Natural killer cell (primary cell): ENCODE results near the gene SHC2. TPM values are rescaled to one million over a fixed set of nuclear protein-coding genes. Genes with fewer than 3 reads are reported as not detected.

Source experiments
- ATAC-seq, 3 donors: fragments of 150-1000 bp in 2 of 3; fragments of 200-7000 bp in 1 of 3; cut with Tn5 transposase; 1 replicate in 1 of 3; 2 replicates in 2 of 3; pipeline ENCODE4 v1.10.0; 2021; ENCODE audit warnings: mild to moderate bottlenecking in 2 of 3, moderate library complexity in 2 of 3
- DNase-seq, 2 donors: peaks; one replicate each; pipeline versions ENCODE4 v3.0.0 to v3.0.0-alpha.2; 2013 to 2021; ENCODE audit warnings: mixed read lengths in 1 of 2
- H3K27ac ChIP-seq: one replicate; pipeline ENCODE4 v1.5.1; 2013; ENCODE audit warnings: mild to moderate bottlenecking, low read length
- H3K27me3 ChIP-seq: one replicate; pipeline ENCODE4 v1.6.1; 2013; ENCODE audit warnings: low read length; ENCODE audit not compliant: control insufficient read depth, insufficient read depth
- H3K36me3 ChIP-seq: one replicate; pipeline ENCODE4 v1.6.1; 2013; ENCODE audit warnings: low read length; ENCODE audit not compliant: control insufficient read depth, insufficient read depth
- H3K4me1 ChIP-seq: one replicate; pipeline ENCODE4 v1.6.1; 2013; ENCODE audit warnings: low read length; ENCODE audit not compliant: control insufficient read depth, insufficient read depth
- H3K4me3 ChIP-seq: one replicate; pipeline ENCODE4 v1.5.1; 2013; ENCODE audit warnings: low read length
- H3K9me3 ChIP-seq: one replicate; pipeline ENCODE4 v1.6.1; 2013; ENCODE audit warnings: low read length; ENCODE audit not compliant: control insufficient read depth, insufficient read depth
- H3K27ac Mint-ChIP-seq, 2 donors: one replicate each; pipeline ENCODE4 v1.8.0; 2022; ENCODE audit warnings: mild to moderate bottlenecking in 2 of 2, mixed read lengths in 2 of 2, moderate library complexity in 1 of 2
- H3K27me3 Mint-ChIP-seq, 2 donors: one replicate each; pipeline ENCODE4 v1.8.0; 2022; ENCODE audit warnings: low read depth in 2 of 2, mixed read lengths in 2 of 2
- H3K36me3 Mint-ChIP-seq: one replicate; pipeline ENCODE4 v1.8.0; 2022; ENCODE audit warnings: mixed read lengths
- H3K4me1 Mint-ChIP-seq, 2 donors: one replicate each; pipeline ENCODE4 v1.8.0; 2022; ENCODE audit warnings: mixed read lengths in 2 of 2
- H3K4me3 Mint-ChIP-seq: one replicate; pipeline ENCODE4 v1.8.0; 2022; ENCODE audit warnings: mild to moderate bottlenecking, moderate library complexity, mixed read lengths
- H3K9me3 Mint-ChIP-seq, 2 donors: one replicate each; pipeline ENCODE4 v1.8.0; 2022; ENCODE audit warnings: mixed read lengths in 2 of 2
- CTCF ChIP-seq: fragments of 200-600 bp; IDR thresholded peaks from one replicate; pipeline ENCODE4 v1.8.0; 2022; ENCODE audit warnings: antibody characterized with exemption
- WGBS: methylation state at CpG from one replicate; pipeline ENCODE4 v1.1.7; 2013; ENCODE audit warnings: missing lambda C conversion rate; ENCODE audit not compliant: insufficient coverage; 5-methylcytosine and 5-hydroxymethylcytosine counted together
- intact Hi-C: fragments of 100-400 bp; cut with micrococcal nuclease; formaldehyde crosslinking; loops from one replicate; pipeline ENCODE4 v1.14.2; 2022
- total RNA-seq, 4 donors: library from RNA; stranded (reverse); fragments of 120-200 nt in 1 of 4; gene quantifications; one replicate each; pipeline versions ENCODE4 v1.2.3 to v1.2.4, GENCODE V29; 2013 to 2022

SHC2 gene
- total RNA-seq, 3 donors from 2014 or later (not counting 1 experiment from before 2014, with no cell fraction given): 0.75 TPM; not detected in 2

GRCh38 chr19:489418-490196, 28.8 kb upstream of the SHC2 start:
- Histone ChIP-seq H3K27ac (no peak overlapping the region), H3K4me1 (peaks cover 14% of the 10 kb centered on the region), H3K9me3 (no peaks in the 10 kb centered on the region), H3K27me3 (no peaks in the 10 kb centered on the region), H3K4me3 (peak overlapping the region; percentile 44), H3K36me3 (no peaks in the 10 kb centered on the region)
- Mint-ChIP-seq H3K4me3 (peak overlapping the region; percentile 73), H3K4me1 (peaks cover 0 to 10% of the 10 kb centered on the region in 2 donors), H3K27me3 (peaks cover 0 to 10% of the 10 kb centered on the region in 2 donors), H3K27ac (peak overlapping the region; percentile 21 to 73), H3K9me3 (no peaks in the 10 kb centered on the region), H3K36me3 (no peaks in the 10 kb centered on the region)
- no peak for TF ChIP-seq CTCF
- intact Hi-C loops: loop anchor here (2.0 kb wide), 1 partner anchor 17 kb away; the partner anchor contains the start of gene TPGS1
- WGBS: 36% methylated on average over 61 of the region's 61 CpGs
- no peak for DNase-seq
- ATAC-seq: peak; percentile 8 to 17 (median 9)

- Histone ChIP-seq H3K36me3 (no peaks in the 10 kb centered on the region), H3K4me1 (peaks cover 14% of the 10 kb centered on the region), H3K27me3 (no peaks in the 10 kb centered on the region), H3K27ac (peak overlapping the region; percentile 94), H3K4me3 (peak overlapping the region; percentile 72), H3K9me3 (no peaks in the 10 kb centered on the region)
- DNase-seq (peak; percentile 95 to 96), ATAC-seq (peak; percentile 91 to 98 (median 94))
- intact Hi-C loops: loop anchor here (2.0 kb wide), 1 partner anchor 18 kb away; the partner anchor contains the start of gene TPGS1
- H3K4me1 Mint-ChIP-seq: peaks cover 0 to 10% of the 10 kb centered on the region in 2 donors
- H3K4me3 Mint-ChIP-seq: peak overlapping the region; percentile 91
- H3K27ac Mint-ChIP-seq: peak overlapping the region; percentile 73 to 86
- H3K27me3 Mint-ChIP-seq: peaks cover 0 to 10% of the 10 kb centered on the region in 2 donors
- no peaks in the 10 kb centered on the region for H3K9me3 Mint-ChIP-seq
- under 1% methylated on average over 114 of the region's 114 CpGs for WGBS
- no peak for TF ChIP-seq CTCF
- H3K36me3 Mint-ChIP-seq: no peaks in the 10 kb centered on the region
Measured at GRCh38 chr19:488505-489417, 27.9 kb upstream of the SHC2 start.

- Mint-ChIP-seq H3K4me3 (no peak overlapping the region), H3K36me3 (no peaks in the 10 kb centered on the region), H3K4me1 (peaks cover 0 to 19% of the 10 kb centered on the region in 2 donors), H3K27ac (no peak overlapping the region), H3K27me3 (peaks cover 0 to 10% of the 10 kb centered on the region in 2 donors), H3K9me3 (peaks cover 8% of the 10 kb centered on the region in 2 donors)
- Histone ChIP-seq H3K4me1 (peaks cover 14% of the 10 kb centered on the region), H3K4me3 (no peak overlapping the region), H3K27ac (no peak overlapping the region), H3K9me3 (peaks cover 3% of the 10 kb centered on the region), H3K27me3 (no peaks in the 10 kb centered on the region), H3K36me3 (no peaks in the 10 kb centered on the region)
- TF ChIP-seq CTCF: no peak
- WGBS: 50% methylated on average over 23 of the region's 23 CpGs
- ATAC-seq (no peak), DNase-seq (no peak)
- intact Hi-C loops: no loop called here
Measured at GRCh38 chr19:485583-486236, 24.9 kb upstream of the SHC2 start.
